CD4-positive, alpha-beta memory T cell (primary cell): ENCODE measurements around the gene ALK. TPM values are rescaled to one million over a fixed set of nuclear protein-coding genes. Genes with fewer than 3 reads are reported as not detected.
A peak's percentile ranks its signal among the peaks of the same experiment; 100 is the strongest.

Experiments
- CTCF ChIA-PET: fragments of 350-600 bp; sonication (Branson Sonifier 250); formaldehyde crosslinking; loops from one replicate; lab custom pipeline; 2021; ENCODE audit warnings: inconsistent platforms; ENCODE audit not compliant: partially characterized antibody; lab: Charles Lee
- POLR2A ChIA-PET: fragments of 350-600 bp; sonication (Branson Sonifier 250); formaldehyde crosslinking; loops from one replicate; lab custom pipeline; 2021; ENCODE audit not compliant: partially characterized antibody; lab: Charles Lee
- DNase-seq, 5 donors: peaks; one replicate each; pipeline versions ENCODE4 v3.0.0 to v3.0.0-alpha.2; 2020 to 2022; ENCODE audit warnings: mixed read lengths in 1 of 5
- H3K27ac ChIP-seq: one replicate; pipeline ENCODE4 v1.7.0; 2013; ENCODE audit warnings: low read depth, low read length
- H3K27me3 ChIP-seq: 2 replicates; pipeline ENCODE4 v1.7.0; 2013; ENCODE audit warnings: mild to moderate bottlenecking, low read length, moderate library complexity; ENCODE audit not compliant: insufficient read depth
- H3K36me3 ChIP-seq: 2 replicates; pipeline ENCODE4 v1.7.0; 2013; ENCODE audit warnings: mild to moderate bottlenecking, low read length, moderate library complexity; ENCODE audit not compliant: insufficient read depth
- H3K4me1 ChIP-seq: 2 replicates; pipeline ENCODE4 v1.7.0; 2013; ENCODE audit warnings: mild to moderate bottlenecking, low read length, moderate library complexity; ENCODE audit not compliant: insufficient read depth
- H3K4me3 ChIP-seq, 2 donors: one replicate each; pipeline ENCODE4 v1.7.0; 2013; ENCODE audit warnings: low read length in 2 of 2, mild to moderate bottlenecking in 1 of 2
- H3K9me3 ChIP-seq, 2 donors: one replicate each; pipeline ENCODE4 v1.7.0; 2013; ENCODE audit warnings: low read length in 2 of 2, control low read depth in 1 of 2; ENCODE audit not compliant: control insufficient read depth in 1 of 2
- H3K27ac Mint-ChIP-seq, 7 donors: one replicate each; pipeline ENCODE4 v1.8.0; 2020 to 2021; ENCODE audit warnings: mixed read lengths in 7 of 7, mild to moderate bottlenecking in 6 of 7, inconsistent platforms in 3 of 7, moderate library complexity in 3 of 7
- H3K27me3 Mint-ChIP-seq, 2 donors: one replicate each; pipeline ENCODE4 v1.8.0; 2020 to 2021; ENCODE audit warnings: mixed read lengths in 2 of 2
- H3K36me3 Mint-ChIP-seq, 2 donors: one replicate each; pipeline ENCODE4 v1.8.0; 2020 to 2021; ENCODE audit warnings: mixed read lengths in 2 of 2, inconsistent platforms in 1 of 2, mild to moderate bottlenecking in 1 of 2
- H3K4me1 Mint-ChIP-seq, 4 donors: one replicate each; pipeline ENCODE4 v1.8.0; 2020 to 2021; ENCODE audit warnings: mixed read lengths in 4 of 4, mild to moderate bottlenecking in 1 of 4
- H3K4me3 Mint-ChIP-seq, 8 donors: one replicate each; pipeline ENCODE4 v1.8.0; 2020 to 2021; ENCODE audit warnings: mixed read lengths in 8 of 8, mild to moderate bottlenecking in 7 of 8, moderate library complexity in 6 of 8, inconsistent platforms in 3 of 8
- H3K9me3 Mint-ChIP-seq, 8 donors: one replicate each; pipeline ENCODE4 v1.8.0; 2020 to 2021; ENCODE audit warnings: mixed read lengths in 8 of 8, mild to moderate bottlenecking in 5 of 8, inconsistent platforms in 3 of 8, moderate library complexity in 1 of 8
- intact Hi-C: fragments of 100-400 bp; cut with micrococcal nuclease; formaldehyde crosslinking; loops from one replicate; pipeline ENCODE4 v1.15.1; 2023
- polyA plus RNA-seq, 2 donors: library from polyadenylated mRNA; unstranded; fragments of 300-500 nt; fragmentation: Illumina TruSeq; gene quantifications; one replicate each; pipeline ENCODE4 v1.2.3, GENCODE V29; 2021
- total RNA-seq, 2 experiments: library from RNA; stranded (reverse); gene quantifications; one replicate each; pipeline ENCODE4 v1.2.3, GENCODE V29; 2021

ALK gene
- total and polyA plus RNA-seq, 4 experiments from 2014 or later: 0.07 TPM; not detected in 3

GRCh38 chr2:29480426-29480825 is 441.0 kb downstream of the ALK start:
- ChIA-PET POLR2A (no interaction called here), CTCF (no interaction called here)
- no peak for DNase-seq
- no peaks in the 10 kb centered on the region for H3K4me1 Mint-ChIP-seq
- Histone ChIP-seq H3K9me3 (no peaks in the 10 kb centered on the region), H3K27me3 (peaks cover 4% of the 10 kb centered on the region), H3K4me1 (no peaks in the 10 kb centered on the region), H3K4me3 (no peak overlapping the region), H3K36me3 (no peaks in the 10 kb centered on the region), H3K27ac (no peak overlapping the region)
- no peak overlapping the region for H3K4me3 Mint-ChIP-seq
- H3K27me3 Mint-ChIP-seq: peaks cover 7 to 13% of the 10 kb centered on the region in 2 donors
- no peak overlapping the region for H3K27ac Mint-ChIP-seq
- H3K9me3 Mint-ChIP-seq: no peaks in the 10 kb centered on the region
- no peaks in the 10 kb centered on the region for H3K36me3 Mint-ChIP-seq
- intact Hi-C loops: no loop called here

GRCh38 chr2:29479401-29479800 is 442.0 kb downstream of the ALK start:
- no peak for DNase-seq
- no peak overlapping the region for H3K4me3 Mint-ChIP-seq
- Histone ChIP-seq H3K9me3 (no peaks in the 10 kb centered on the region), H3K36me3 (no peaks in the 10 kb centered on the region), H3K27ac (no peak overlapping the region), H3K4me1 (no peaks in the 10 kb centered on the region), H3K4me3 (no peak overlapping the region), H3K27me3 (peaks cover 4% of the 10 kb centered on the region)
- POLR2A ChIA-PET: no interaction called here
- H3K36me3 Mint-ChIP-seq: no peaks in the 10 kb centered on the region
- no peaks in the 10 kb centered on the region for H3K9me3 Mint-ChIP-seq
- intact Hi-C loops: no loop called here
- peaks cover 7 to 13% of the 10 kb centered on the region in 2 donors for H3K27me3 Mint-ChIP-seq
- H3K27ac Mint-ChIP-seq: no peak overlapping the region
- no peaks in the 10 kb centered on the region for H3K4me1 Mint-ChIP-seq
- CTCF ChIA-PET: no interaction called here

GRCh38 chr2:29478641-29479040 is 442.7 kb downstream of the ALK start:
- no peaks in the 10 kb centered on the region for H3K9me3 ChIP-seq
- Mint-ChIP-seq H3K4me1 (no peaks in the 10 kb centered on the region), H3K9me3 (no peaks in the 10 kb centered on the region), H3K27me3 (peaks cover 9 to 13% of the 10 kb centered on the region in 2 donors), H3K36me3 (no peaks in the 10 kb centered on the region), H3K4me3 (no peak overlapping the region), H3K27ac (no peak overlapping the region)
- CTCF ChIA-PET: no interaction called here
- no peak for DNase-seq
- H3K27me3 ChIP-seq: peaks cover 4% of the 10 kb centered on the region
- no peaks in the 10 kb centered on the region for H3K4me1 ChIP-seq
- intact Hi-C loops: no loop called here
- H3K36me3 ChIP-seq: no peaks in the 10 kb centered on the region
- POLR2A ChIA-PET: no interaction called here
- no peak overlapping the region for H3K27ac ChIP-seq
- no peak overlapping the region for H3K4me3 ChIP-seq

- no peak for DNase-seq
- Histone ChIP-seq H3K36me3 (no peaks in the 10 kb centered on the region), H3K27me3 (peaks cover 4% of the 10 kb centered on the region), H3K4me1 (no peaks in the 10 kb centered on the region), H3K9me3 (no peaks in the 10 kb centered on the region), H3K27ac (no peak overlapping the region), H3K4me3 (no peak overlapping the region)
- ChIA-PET POLR2A (no interaction called here), CTCF (no interaction called here)
- Mint-ChIP-seq H3K27ac (no peak overlapping the region), H3K36me3 (no peaks in the 10 kb centered on the region), H3K27me3 (peaks cover 10 to 13% of the 10 kb centered on the region in 2 donors), H3K4me1 (no peaks in the 10 kb centered on the region), H3K4me3 (no peak overlapping the region), H3K9me3 (peaks cover 0 to 8% (median 2%) of the 10 kb centered on the region in 8 donors)
- intact Hi-C loops: no loop called here
Observed at GRCh38 chr2:29477186-29477585, 444.2 kb downstream of the ALK start.

GRCh38 chr2:29475499-29475898 is 445.9 kb downstream of the ALK start:
- ChIA-PET CTCF (no interaction called here), POLR2A (no interaction called here)
- H3K4me3 ChIP-seq: no peak overlapping the region
- no peaks in the 10 kb centered on the region for H3K4me1 Mint-ChIP-seq
- H3K27ac Mint-ChIP-seq: no peak overlapping the region
- no peak for DNase-seq
- intact Hi-C loops: no loop called here
- H3K36me3 ChIP-seq: no peaks in the 10 kb centered on the region
- H3K4me1 ChIP-seq: no peaks in the 10 kb centered on the region
- no peak overlapping the region for H3K27ac ChIP-seq
- H3K9me3 ChIP-seq: no peaks in the 10 kb centered on the region
- peaks cover 0 to 21% (median 6%) of the 10 kb centered on the region in 8 donors for H3K9me3 Mint-ChIP-seq
- peaks cover 4% of the 10 kb centered on the region for H3K27me3 ChIP-seq
- peaks cover 9 to 12% of the 10 kb centered on the region in 2 donors for H3K27me3 Mint-ChIP-seq
- H3K4me3 Mint-ChIP-seq: no peak overlapping the region
- H3K36me3 Mint-ChIP-seq: no peaks in the 10 kb centered on the region

- CTCF ChIA-PET: no interaction called here
Observed at GRCh38 chr2:29469961-29470360, 451.4 kb downstream of the ALK start.

GRCh38 chr2:29469516-29469915 is 451.9 kb downstream of the ALK start:
- H3K36me3 Mint-ChIP-seq: no peaks in the 10 kb centered on the region
- CTCF ChIA-PET: no interaction called here
- Histone ChIP-seq H3K4me3 (no peak overlapping the region), H3K27ac (no peak overlapping the region), H3K36me3 (no peaks in the 10 kb centered on the region), H3K27me3 (no peaks in the 10 kb centered on the region), H3K4me1 (no peaks in the 10 kb centered on the region), H3K9me3 (no peaks in the 10 kb centered on the region)
- H3K4me1 Mint-ChIP-seq: no peaks in the 10 kb centered on the region
- DNase-seq: no peak
- POLR2A ChIA-PET: no interaction called here
- H3K4me3 Mint-ChIP-seq: no peak overlapping the region
- intact Hi-C loops: no loop called here
- H3K9me3 Mint-ChIP-seq: peaks cover 0 to 38% (median 21%) of the 10 kb centered on the region in 8 donors
- H3K27me3 Mint-ChIP-seq: peaks cover 2 to 12% of the 10 kb centered on the region in 2 donors
- H3K27ac Mint-ChIP-seq: no peak overlapping the region

More at GRCh38 chr2:29469961-29470360, 451.4 kb downstream of the ALK start:
- Mint-ChIP-seq H3K4me1 (no peaks in the 10 kb centered on the region), H3K27ac (peak overlapping the region in 1 of 7 donors; percentile 43), H3K36me3 (no peaks in the 10 kb centered on the region), H3K9me3 (peaks cover 0 to 38% (median 21%) of the 10 kb centered on the region in 8 donors), H3K4me3 (no peak overlapping the region), H3K27me3 (peaks cover 2 to 11% of the 10 kb centered on the region in 2 donors)
- H3K4me3 ChIP-seq: no peak overlapping the region
- no peak overlapping the region for H3K27ac ChIP-seq
- POLR2A ChIA-PET: no interaction called here
- DNase-seq: no peak
- H3K36me3 ChIP-seq: no peaks in the 10 kb centered on the region
- no peaks in the 10 kb centered on the region for H3K9me3 ChIP-seq
- no peaks in the 10 kb centered on the region for H3K27me3 ChIP-seq
- no peaks in the 10 kb centered on the region for H3K4me1 ChIP-seq
- intact Hi-C loops: no loop called here
